ENCODE measurements around the gene SYT5.

DNA sequence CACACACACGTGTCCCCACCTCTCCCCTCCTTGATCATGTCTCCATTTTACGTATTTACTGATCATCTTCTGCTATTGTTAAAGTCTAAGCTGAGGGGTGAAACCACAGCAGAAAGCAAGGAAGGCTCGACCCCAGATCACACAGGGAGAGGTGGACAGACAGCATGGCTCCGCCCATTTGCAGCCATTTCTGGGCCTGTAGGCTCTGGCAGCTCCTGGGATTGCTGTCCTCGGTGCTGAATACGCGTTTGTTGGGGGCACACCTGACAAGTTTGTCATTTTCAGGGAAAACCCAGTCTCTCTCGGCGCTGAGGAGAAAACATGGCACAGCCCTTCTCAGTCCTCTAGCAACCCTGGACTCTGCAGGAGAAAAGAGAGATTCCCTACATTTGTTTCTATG is 40.4 kb upstream of the SYT5 start:
- TF ChIP-seq POLR2A (IDR thresholded peaks at IDR 0.05), result no peak
- TF ChIP-seq, protein P1, sequence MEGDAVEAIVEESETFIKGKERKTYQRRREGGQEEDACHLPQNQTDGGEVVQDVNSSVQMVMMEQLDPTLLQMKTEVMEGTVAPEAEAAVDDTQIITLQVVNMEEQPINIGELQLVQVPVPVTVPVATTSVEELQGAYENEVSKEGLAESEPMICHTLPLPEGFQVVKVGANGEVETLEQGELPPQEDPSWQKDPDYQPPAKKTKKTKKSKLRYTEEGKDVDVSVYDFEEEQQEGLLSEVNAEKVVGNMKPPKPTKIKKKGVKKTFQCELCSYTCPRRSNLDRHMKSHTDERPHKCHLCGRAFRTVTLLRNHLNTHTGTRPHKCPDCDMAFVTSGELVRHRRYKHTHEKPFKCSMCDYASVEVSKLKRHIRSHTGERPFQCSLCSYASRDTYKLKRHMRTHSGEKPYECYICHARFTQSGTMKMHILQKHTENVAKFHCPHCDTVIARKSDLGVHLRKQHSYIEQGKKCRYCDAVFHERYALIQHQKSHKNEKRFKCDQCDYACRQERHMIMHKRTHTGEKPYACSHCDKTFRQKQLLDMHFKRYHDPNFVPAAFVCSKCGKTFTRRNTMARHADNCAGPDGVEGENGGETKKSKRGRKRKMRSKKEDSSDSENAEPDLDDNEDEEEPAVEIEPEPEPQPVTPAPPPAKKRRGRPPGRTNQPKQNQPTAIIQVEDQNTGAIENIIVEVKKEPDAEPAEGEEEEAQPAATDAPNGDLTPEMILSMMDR (IDR thresholded peaks at IDR 0.05), result no peak

All from uterus (tissue), 2 donors.